Right lobe of liver (tissue), 4 donors: ENCODE data around the gene CDT1.

Source experiments
- CTCF ChIP-seq, 4 donors: fragments of 200-600 bp in 3 of 4; fragments of 450-650 bp in 1 of 4; IDR thresholded peaks; one replicate each; pipeline versions ENCODE4 v1.5.1 to v1.8.0; 2016 to 2022; ENCODE audit warnings: antibody characterized with exemption in 4 of 4, mild to moderate bottlenecking in 2 of 4
- POLR2A ChIP-seq: fragments of 450-650 bp; IDR thresholded peaks from one replicate; pipeline ENCODE4 v1.6.1; 2017; ENCODE audit warnings: antibody characterized with exemption, mild to moderate bottlenecking
- donor health status: DM: no; HTN: no; CAD: no.
- donor health status: DM: no; HTN: no; CAD: no.
- donor health status: DM: no; HTN: yes; CAD: no.

DNA sequence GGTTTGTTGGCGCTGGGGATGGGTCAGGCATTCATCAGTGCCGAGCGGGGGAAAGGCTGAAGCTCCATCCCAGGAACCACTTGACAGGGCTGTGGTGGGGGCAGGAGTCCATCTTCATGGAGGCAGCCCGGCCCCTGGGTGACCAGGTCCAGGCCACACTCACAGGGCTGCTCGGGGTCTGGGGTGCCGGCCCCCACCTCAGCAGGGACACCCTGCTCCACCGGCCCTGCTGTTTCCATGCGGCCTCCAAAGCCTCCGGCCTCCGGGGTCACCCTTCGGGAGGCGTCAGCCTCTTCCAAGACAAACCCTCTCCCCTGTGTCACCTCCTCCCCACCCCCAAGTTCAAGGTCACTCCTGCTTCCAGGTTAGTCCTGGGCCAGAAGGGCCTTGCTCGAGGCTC lies 31.1 kb downstream of the CDT1 start:
- TF ChIP-seq CTCF (IDR thresholded peaks at IDR 0.05) (no peak), POLR2A (no peak)
